Mammary epithelial cell (primary cell): ENCODE measurements around the gene DFFA.

Source experiments
- CTCF ChIP-seq, 2 donors: IDR thresholded peaks in 1 of 2; conservative IDR thresholded peaks in 1 of 2; 2 replicates each; pipeline ENCODE4 v1.5.1; 2011 to 2012; ENCODE audit warnings: inconsistent platforms in 2 of 2, low read length in 2 of 2, mild to moderate bottlenecking in 2 of 2, control low read depth in 1 of 2, low read depth in 1 of 2; ENCODE audit not compliant: insufficient read depth in 1 of 2; ENCODE audit errors: extremely low read depth in 1 of 2
- EZH2 ChIP-seq: IDR thresholded peaks from 2 replicates; pipeline ENCODE4 v1.6.1; 2012; ENCODE audit warnings: low read length, inconsistent platforms, borderline replicate concordance

GRCh38 chr1:10444248-10444647, 28.1 kb downstream of the DFFA start:
- TF ChIP-seq CTCF (conservative IDR thresholded peaks at IDR 0.05 in 1 of 2, IDR thresholded peaks at IDR 0.05 in 1 of 2; ENCODE audit: extremely low read depth in 1 of 2, insufficient read depth in 1 of 2, low read depth in 1 of 2, low read length in 2 of 2), result no peak
- no peak for TF ChIP-seq EZH2
